SU-DHL-6 (cell line): ENCODE measurements around the gene CTDSPL.

Experiments
- H2AFZ ChIP-seq: fragments of 200-600 bp; sonication (generic); 2 replicates; pipeline ENCODE4 v1.6.1; 2014; ENCODE audit warnings: low read depth, mild to moderate bottlenecking, moderate library complexity, mixed read lengths, antibody characterized with exemption, low read length; ENCODE audit not compliant: severe bottlenecking
- H3F3A ChIP-seq: fragments of 200-600 bp; shearing (Covaris generic); 2 replicates; pipeline ENCODE4 v1.6.0; 2016; ENCODE audit warnings: antibody characterized with exemption, mild to moderate bottlenecking; ENCODE audit not compliant: insufficient read depth
- H3K27ac ChIP-seq: fragments of 200-600 bp; sonication (generic); 2 replicates; pipeline ENCODE4 v1.5.1; 2016; ENCODE audit warnings: low read depth, mild to moderate bottlenecking, low read length, moderate library complexity, mixed read lengths
- H3K27me3 ChIP-seq: fragments of 200-600 bp; sonication (generic), shearing (Covaris generic); 2 replicates; pipeline ENCODE4 v1.6.0; 2014; ENCODE audit warnings: mild to moderate bottlenecking, low read length
- H3K36me3 ChIP-seq: fragments of 200-600 bp; sonication (generic); 2 replicates; pipeline ENCODE4 v1.6.1; 2014; ENCODE audit warnings: mild to moderate bottlenecking, low read length, mixed read lengths
- H3K4me2 ChIP-seq: fragments of 300-600, 200-600 bp; shearing (Covaris generic), sonication (generic); 2 replicates; pipeline ENCODE4 v1.6.0; 2014; ENCODE audit warnings: low read length, low read depth, mild to moderate bottlenecking; ENCODE audit not compliant: poor library complexity, severe bottlenecking
- H3K4me3 ChIP-seq: fragments of 200-600 bp; sonication (generic); 2 replicates; pipeline ENCODE4 v1.5.1; 2014; ENCODE audit warnings: antibody characterized with exemption, low read length, mild to moderate bottlenecking, mixed read lengths; ENCODE audit not compliant: insufficient read depth, poor library complexity, severe bottlenecking
- H3K79me2 ChIP-seq: fragments of 200-600 bp; sonication (generic); 2 replicates; pipeline ENCODE4 v1.6.1; 2014; ENCODE audit warnings: mild to moderate bottlenecking, low read length, moderate library complexity; ENCODE audit not compliant: insufficient read depth
- H3K9ac ChIP-seq: fragments of 200-600 bp; sonication (generic); 2 replicates; pipeline ENCODE4 v1.7.0; 2014; ENCODE audit warnings: mild to moderate bottlenecking, low read length
- H3K9me2 ChIP-seq: fragments of 200-600 bp; sonication (generic); replicated peaks from 2 replicates; pipeline ENCODE4 v1.6.1; 2014; ENCODE audit warnings: low read length; ENCODE audit not compliant: insufficient read depth
- H3K9me3 ChIP-seq: fragments of 200-600 bp; sonication (generic); 2 replicates; pipeline ENCODE4 v1.6.1; 2014; ENCODE audit warnings: low read length, mixed read lengths; ENCODE audit not compliant: insufficient read depth
- H4K20me1 ChIP-seq: fragments of 200-600 bp; sonication (generic); 2 replicates; pipeline ENCODE4 v1.6.1; 2014; ENCODE audit warnings: low read depth, mild to moderate bottlenecking, antibody characterized with exemption, low read length, moderate library complexity, mixed read lengths
- CTCF ChIP-seq: fragments of 200-600 bp; sonication (generic); IDR thresholded peaks from one replicate; pipeline ENCODE4 v1.5.1; 2017; ENCODE audit warnings: antibody characterized with exemption, mild to moderate bottlenecking, low read length, moderate library complexity; ENCODE audit not compliant: insufficient read depth, poor library complexity, severe bottlenecking
- EZH2phosphoT487 ChIP-seq: fragments of 200-600 bp; sonication (generic), shearing (Covaris generic); conservative IDR thresholded peaks from 2 replicates; pipeline ENCODE4 v1.6.1; 2018; ENCODE audit warnings: mild to moderate bottlenecking, antibody characterized with exemption, low read length, moderate library complexity, mixed read lengths

CTDSPL gene

GRCh38 chr3:37888421-37888820, 26.7 kb downstream of the CTDSPL start:
- H3K9me3 ChIP-seq = no peaks in the 10 kb centered on the region
- H2AFZ ChIP-seq = no peak overlapping the region
- H3K36me3 ChIP-seq = no peaks in the 10 kb centered on the region
- H3K9me2 ChIP-seq = no peaks in the 10 kb centered on the region
- H3K79me2 ChIP-seq = no peaks in the 10 kb centered on the region
- H3K9ac ChIP-seq = no peak overlapping the region
- TF ChIP-seq EZH2phosphoT487 = no peak
- TF ChIP-seq CTCF = no peak
- no peak overlapping the region for H3K27ac ChIP-seq
- H3K4me3 ChIP-seq = no peak overlapping the region
- H4K20me1 ChIP-seq = no peaks in the 10 kb centered on the region
- H3K4me2 ChIP-seq = no peak overlapping the region
- H3F3A ChIP-seq = no peaks in the 10 kb centered on the region
- no peaks in the 10 kb centered on the region for H3K27me3 ChIP-seq

- no peak overlapping the region for H3K27ac ChIP-seq
Observed at GRCh38 chr3:37890522-37890921, 28.8 kb downstream of the CTDSPL start.

GRCh38 chr3:37891227-37891626, 29.5 kb downstream of the CTDSPL start:
- Histone ChIP-seq H3F3A (no peaks in the 10 kb centered on the region), H3K9me2 (no peaks in the 10 kb centered on the region), H3K27ac (no peak overlapping the region), H2AFZ (no peak overlapping the region), H3K36me3 (no peaks in the 10 kb centered on the region), H3K9me3 (no peaks in the 10 kb centered on the region), H4K20me1 (no peaks in the 10 kb centered on the region), H3K4me2 (no peak overlapping the region), H3K9ac (no peak overlapping the region), H3K27me3 (no peaks in the 10 kb centered on the region), H3K4me3 (no peak overlapping the region), H3K79me2 (no peaks in the 10 kb centered on the region)
- TF ChIP-seq CTCF = no peak
- no peak for TF ChIP-seq EZH2phosphoT487

More at GRCh38 chr3:37890522-37890921, 28.8 kb downstream of the CTDSPL start:
- no peaks in the 10 kb centered on the region for H3K79me2 ChIP-seq
- H3K9me3 ChIP-seq = no peaks in the 10 kb centered on the region
- H2AFZ ChIP-seq = no peak overlapping the region
- no peak overlapping the region for H3K4me3 ChIP-seq
- H3K9ac ChIP-seq = no peak overlapping the region
- H3F3A ChIP-seq = no peaks in the 10 kb centered on the region
- no peak overlapping the region for H3K4me2 ChIP-seq
- no peaks in the 10 kb centered on the region for H4K20me1 ChIP-seq
- no peaks in the 10 kb centered on the region for H3K27me3 ChIP-seq
- no peaks in the 10 kb centered on the region for H3K9me2 ChIP-seq
- TF ChIP-seq CTCF (no peak), EZH2phosphoT487 (no peak)
- no peaks in the 10 kb centered on the region for H3K36me3 ChIP-seq
